NCI-H345 (cell line): ENCODE data around the gene ERCC4.

ENCODE experiments used
- DNase-seq: peaks from one replicate; lab custom pipeline; 2025; lab: John Stamatoyannopoulos, UW

ERCC4 gene

GRCh38 chr16:13950821-13951547 is 31.0 kb downstream of the ERCC4 start:
- no peak for DNase-seq

DNA sequence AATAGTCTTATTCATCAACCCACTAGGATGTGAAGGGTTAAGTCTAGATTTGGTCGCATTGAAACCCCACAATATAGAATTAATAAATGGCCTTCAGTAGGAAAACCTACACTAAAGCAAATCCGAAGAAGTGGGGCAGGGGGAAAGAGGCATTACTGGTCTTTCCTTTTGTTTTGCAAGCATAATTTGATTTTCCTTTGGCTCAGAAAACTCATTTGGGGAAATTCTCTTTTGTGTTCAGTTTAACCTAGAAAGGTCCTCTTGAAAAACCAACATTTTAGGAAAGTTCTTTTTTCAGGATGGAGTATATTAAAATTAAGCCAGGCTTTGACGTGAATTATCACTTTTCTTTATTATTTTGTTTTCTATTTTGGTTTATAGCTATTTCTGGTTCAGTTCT is 31.7 kb downstream of the ERCC4 start:
- DNase-seq: no peak

DNA sequence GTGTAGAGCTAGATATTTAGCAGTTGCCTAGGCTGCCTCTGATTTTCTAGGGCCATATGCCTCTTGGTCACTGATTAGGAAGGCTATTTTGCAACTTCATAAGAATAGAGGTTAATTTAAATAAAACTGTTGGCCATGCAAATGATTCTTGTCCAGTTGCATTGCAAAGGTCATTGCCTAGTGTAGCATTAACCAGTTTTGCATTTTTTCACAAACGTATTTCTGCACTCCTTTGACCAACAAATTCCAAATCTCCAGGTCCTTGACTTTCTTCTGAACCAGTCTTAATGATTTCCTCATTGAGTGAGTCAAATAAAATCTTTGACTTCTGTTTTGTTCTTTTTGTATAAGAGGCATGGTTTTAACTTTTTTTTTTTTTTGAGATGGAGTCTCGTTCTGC is 33.5 kb downstream of the ERCC4 start:
- DNase-seq: no peak

DNA sequence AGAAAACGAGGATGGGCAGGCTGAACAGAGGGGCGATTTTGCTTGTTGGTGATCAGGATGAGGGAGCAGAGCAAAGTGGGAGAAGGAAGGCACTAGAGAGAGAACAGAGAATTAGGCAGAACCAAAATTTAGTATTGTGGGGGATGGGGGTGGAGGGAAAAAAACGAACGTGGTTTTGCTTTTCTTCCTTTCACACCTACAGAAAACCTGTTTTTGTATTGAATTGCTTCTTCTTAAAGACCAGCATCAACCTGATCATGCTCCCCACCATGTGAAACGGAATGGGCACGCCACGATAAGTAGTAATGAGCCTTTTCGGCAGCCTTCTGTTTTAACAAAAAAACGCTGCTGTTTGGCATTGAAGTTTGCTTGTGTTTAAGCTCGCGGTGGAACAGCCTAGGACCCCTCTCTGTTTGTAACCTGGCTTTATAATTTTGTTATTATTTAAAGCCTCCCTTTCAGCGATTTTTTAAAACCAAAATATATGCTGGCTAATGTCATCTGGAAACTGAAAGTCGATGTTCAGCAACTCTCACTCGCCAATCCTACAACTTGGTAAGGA is 36.8 kb downstream of the ERCC4 start:
- DNase-seq: no peak

DNA sequence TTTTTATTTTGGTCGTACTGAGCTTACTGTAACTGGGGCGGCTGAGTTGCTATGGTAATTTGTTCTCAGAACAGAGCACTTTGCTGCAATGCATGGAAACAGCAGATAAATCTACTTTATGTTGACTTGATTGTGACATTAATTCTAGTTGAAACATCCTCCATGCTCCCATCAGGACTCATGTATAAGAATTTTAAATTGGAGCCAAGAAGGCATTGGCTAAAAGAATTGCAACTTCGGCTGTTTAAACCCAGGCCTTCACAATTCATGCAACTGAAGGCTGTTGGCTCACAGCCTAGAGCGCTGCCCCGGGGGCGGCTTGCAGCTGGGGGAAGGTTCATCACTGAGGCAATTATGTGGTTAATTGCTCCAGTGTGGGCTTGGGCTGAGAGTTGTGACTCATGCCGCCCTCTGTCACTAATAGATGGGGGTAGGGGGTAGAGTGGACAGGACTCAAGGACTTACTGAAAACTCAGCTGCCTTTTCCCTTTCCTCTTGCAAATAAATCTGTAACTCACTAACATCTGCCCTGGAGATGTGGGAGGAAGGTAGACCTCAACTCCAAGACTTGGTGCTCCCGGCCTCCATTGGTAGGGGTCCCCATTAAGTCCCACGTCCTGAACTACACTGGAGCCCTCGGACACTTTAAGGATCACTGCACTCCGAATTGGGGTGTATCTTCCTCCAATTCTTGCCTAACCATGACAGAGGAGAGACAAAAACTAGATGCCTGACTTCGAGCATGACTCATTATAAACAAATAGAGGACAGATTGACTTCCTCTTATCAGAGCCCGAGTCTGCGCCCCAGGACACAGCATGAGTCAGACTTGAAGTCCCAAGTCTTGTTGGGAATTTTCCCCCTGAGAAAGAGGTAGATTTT is 37.5 kb downstream of the ERCC4 start:
- DNase-seq: peak; percentile 20

GRCh38 chr16:13958474-13958873 is 38.5 kb downstream of the ERCC4 start:
- DNase-seq: no peak

DNA sequence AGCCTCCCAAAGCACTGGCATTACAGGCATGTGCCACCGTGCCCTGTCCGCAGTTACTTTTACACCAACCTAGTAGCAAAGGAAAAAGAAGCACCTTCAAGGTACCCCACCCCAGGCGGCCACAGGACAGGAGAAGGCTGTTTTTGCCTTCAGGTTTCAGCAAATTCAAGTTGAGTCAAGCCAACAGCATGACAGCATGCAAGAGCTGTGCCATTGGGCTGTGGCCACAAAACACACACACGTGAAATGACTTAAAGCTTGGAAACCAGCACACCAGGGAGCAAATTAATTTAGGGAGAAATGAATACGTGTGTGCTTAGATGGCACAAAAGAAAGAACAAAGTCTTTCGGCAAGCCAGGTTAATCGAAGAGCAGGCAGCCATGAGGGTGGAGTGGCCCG is 39.7 kb downstream of the ERCC4 start:
- DNase-seq: no peak

DNA sequence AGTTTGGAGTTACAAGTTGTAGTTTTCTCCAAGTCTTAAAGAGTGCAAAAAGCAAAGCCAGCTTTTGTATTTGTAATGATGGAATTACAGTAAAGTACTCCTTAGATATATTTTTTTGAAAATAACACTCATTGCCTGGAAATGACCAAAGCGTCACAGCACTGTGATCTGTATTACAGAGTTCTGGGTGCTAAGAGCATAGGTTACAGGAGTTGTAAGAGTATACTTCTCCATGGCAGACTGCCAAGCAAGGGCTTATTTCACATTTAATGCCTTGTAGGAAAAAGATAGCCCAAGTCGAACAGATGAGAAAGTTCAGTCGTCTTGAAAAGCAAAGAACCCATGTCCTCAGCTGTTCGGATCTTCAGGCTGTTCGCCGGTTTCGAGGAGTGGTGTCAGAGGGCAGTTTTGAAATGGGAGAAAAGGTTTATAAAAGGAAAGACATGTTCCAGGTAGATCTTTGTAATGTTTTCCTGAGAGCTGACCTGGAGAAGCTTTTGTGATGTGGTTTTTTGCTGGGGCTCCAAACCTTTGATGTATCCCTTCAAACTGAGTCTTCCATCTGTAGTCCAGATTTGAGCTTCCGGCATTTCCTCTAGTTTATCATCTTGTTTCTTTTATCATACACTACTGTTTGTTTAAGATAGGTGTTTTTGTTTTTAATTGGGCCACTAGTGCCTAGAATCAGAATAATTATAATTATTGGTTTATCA is 41.3 kb downstream of the ERCC4 start:
- DNase-seq: peak; percentile 18

GRCh38 chr16:13962232-13962631 is 42.3 kb downstream of the ERCC4 start:
- DNase-seq: no peak

GRCh38 chr16:13968835-13969234 is 48.9 kb downstream of the ERCC4 start:
- no peak for DNase-seq

- no peak for DNase-seq
Observed at GRCh38 chr16:13969711-13970110, 49.8 kb downstream of the ERCC4 start.

DNA sequence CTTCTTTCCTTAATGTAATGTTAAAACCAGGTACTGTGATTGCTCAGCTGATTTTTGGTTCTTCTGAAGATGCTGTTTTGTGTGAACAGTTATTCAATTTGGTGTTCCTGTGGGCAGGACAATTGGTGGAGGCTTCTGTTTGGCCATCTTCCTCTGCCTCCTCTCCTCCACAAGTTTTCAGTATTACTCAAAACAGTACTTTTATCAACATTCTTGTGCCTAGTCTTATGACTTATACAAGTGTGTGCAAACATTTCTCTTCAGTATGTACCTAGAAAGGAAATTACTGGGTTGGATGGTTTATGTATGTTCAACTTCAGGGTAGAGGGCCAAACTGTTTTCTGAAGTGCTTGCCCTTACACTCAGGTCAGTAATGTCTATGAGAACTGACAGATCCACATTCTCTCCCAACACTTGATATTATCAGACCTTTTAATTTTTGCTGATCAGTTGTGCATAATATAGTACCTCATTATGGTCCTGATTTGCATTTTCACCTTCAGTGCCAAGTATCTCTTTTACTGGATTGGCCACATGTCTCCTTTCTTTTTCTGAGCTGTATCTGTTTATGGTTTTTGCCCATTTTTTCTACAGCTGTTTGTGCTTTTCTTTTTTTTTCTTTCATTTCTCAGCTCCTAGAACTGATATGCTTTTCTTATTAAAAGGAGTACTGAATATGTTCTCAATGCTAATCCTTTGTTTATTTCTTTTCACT is 50.9 kb downstream of the ERCC4 start:
- DNase-seq: no peak

DNA sequence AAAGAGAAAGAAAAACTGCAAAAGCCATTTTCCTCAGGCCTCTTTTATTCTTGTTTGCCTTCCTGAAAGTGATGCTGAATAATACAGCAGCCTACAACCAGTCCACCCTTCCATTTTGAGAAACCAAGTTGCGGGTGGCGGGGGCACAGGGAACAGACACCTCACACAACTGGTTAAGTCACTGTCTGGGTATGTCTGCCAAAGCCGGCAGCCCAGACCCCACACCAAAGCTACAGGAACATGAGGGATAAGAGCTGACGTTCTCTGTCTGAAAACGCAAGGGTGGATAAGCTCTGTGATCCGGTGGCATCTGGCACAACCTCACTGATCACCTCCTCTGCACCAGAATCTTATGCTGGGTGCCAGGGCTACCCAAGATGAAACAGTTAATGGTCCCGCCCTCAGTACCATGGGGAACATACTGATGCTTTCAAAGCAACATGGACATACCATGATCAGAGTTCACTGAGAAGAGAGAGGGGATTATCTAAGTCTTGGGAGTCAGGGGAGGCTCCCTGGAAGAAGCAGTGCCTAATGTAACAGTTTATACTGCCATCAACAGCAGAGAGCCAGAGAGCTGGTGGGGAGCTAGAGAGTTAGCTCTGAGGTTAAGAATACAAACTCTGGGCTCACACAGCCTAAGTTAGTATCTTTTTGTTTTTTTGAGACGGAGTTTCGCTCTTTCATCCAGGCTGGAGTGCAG is 53.5 kb downstream of the ERCC4 start:
- no peak for DNase-seq

DNA sequence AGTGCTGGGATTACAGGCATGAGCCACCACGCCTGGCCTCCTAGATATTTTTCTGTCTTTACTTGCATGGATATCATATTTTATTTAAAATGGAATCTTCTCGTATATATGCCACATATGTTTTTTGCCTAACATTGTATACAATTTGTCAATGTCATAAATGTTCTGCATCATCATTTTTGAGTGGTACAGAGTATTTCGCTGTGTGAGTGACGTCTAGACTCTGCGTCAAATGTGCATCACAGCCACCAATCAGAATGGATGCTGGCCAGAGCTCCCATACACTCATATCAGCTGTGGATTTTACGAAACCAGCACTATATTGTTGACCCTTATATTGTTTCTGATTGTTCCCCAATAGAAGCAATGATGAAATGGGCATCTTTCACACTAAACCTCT is 57.2 kb downstream of the ERCC4 start:
- DNase-seq: no peak

- DNase-seq: no peak
Observed at GRCh38 chr16:13982451-13982850, 62.5 kb downstream of the ERCC4 start.

- DNase-seq: no peak
Observed at GRCh38 chr16:13983625-13984024, 63.7 kb downstream of the ERCC4 start.

GRCh38 chr16:13984794-13985193 is 64.8 kb downstream of the ERCC4 start:
- DNase-seq: no peak

GRCh38 chr16:13988038-13988437 is 68.1 kb downstream of the ERCC4 start:
- DNase-seq: no peak

DNA sequence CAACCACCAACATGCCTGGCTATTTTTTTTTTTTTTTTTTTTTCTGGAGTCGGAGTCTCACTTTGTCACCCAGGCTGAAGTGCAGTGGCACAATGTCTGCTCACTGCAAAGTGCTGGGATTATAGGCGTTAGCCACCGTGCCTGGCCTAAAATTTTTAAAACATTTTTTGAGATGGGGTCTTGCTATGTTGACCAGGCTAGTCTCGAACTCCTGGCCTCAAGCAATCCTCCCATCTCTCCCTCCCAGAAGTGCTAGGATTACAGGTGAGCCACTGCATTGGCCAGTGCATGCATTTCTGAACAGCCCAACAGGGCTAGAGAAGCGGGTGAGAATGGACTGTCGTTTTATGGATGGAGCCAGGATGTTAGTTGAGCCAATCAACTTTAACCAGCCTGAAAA is 72.4 kb downstream of the ERCC4 start:
- DNase-seq: no peak

DNA sequence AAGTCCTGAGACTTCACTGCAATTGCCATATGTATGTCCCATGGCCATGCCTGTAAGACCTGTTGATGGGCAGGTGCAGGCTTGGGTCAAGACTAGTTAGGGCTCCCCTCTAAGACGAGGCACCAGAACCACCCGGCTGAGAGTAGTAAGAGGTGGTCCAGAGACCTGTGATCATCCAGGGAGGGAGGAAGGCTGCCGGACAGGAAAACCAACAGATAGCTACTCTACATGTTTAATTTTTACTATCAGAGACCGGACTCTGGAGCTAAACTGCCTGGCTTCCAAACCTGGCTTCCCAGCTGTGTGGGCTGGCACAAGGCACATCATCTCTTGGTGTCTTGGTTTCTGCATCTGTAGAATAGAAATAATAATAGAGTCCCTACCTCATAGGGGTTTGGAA is 73.0 kb downstream of the ERCC4 start:
- no peak for DNase-seq
